OCI-LY7 (cell line): ENCODE results near the gene ADARB2.

Source experiments
- CTCF ChIP-seq: fragments of 200-600 bp; sonication (generic); conservative IDR thresholded peaks from 2 replicates; pipeline ENCODE4 v1.5.1; 2014; ENCODE audit warnings: mild to moderate bottlenecking, antibody characterized with exemption, low read length, moderate library complexity, mixed read lengths
- EZH2phosphoT487 ChIP-seq: fragments of 200-600 bp; sonication (generic); IDR thresholded peaks from 2 replicates; pipeline ENCODE4 v1.6.1; 2018; ENCODE audit warnings: low read depth, borderline replicate concordance, mild to moderate bottlenecking, mixed run types, antibody characterized with exemption, low read length, moderate library complexity, mixed read lengths

DNA sequence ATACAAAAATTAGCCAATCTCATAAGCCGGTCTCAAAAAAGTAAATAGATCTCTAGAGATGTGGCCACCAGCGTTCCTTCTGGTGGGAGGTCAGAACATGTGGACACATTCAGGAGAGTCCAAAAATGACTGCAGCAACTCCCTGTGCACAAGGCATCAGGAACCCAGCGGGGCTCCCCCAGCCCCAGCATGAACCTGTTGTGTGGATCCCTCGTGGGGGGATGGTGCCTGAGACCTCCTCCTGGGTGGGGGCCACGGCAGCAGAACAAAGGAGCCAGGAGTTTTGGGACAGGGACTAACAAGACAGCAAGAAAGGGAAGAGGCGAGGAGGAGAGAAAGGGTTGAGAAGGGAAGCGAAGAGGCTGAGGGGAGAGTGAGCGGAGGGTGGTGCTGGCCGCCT lies 559.4 kb downstream of the ADARB2 start:
- no peak for TF ChIP-seq CTCF
- no peak for TF ChIP-seq EZH2phosphoT487
